HS-5 (cell line): ENCODE results near the gene NCKAP5.

Experiments used
- DNase-seq: peaks from one replicate; pipeline ENCODE4 v3.0.0-alpha.2; 2012; ENCODE audit warnings: low read depth

The NCKAP5 gene

DNA sequence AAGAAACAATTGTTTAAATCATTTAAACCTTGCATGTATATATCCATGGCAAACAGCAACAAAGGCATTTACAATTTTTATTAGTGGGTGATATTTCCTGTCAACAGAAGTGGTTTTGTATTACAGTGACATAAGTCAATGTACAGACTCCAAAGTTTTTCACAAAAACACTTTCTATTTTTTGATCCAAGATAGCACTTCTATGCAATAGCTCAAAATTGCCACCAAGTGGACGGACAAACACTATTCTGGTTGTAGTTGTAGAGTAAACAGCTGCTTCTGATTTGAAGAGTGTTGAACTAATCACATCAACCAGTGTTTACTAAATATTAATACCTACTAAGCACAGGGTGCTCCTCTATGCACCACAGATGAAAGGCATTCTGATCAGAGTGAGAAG lies 421.4 kb downstream of the NCKAP5 start:
- DNase-seq = no peak

DNA sequence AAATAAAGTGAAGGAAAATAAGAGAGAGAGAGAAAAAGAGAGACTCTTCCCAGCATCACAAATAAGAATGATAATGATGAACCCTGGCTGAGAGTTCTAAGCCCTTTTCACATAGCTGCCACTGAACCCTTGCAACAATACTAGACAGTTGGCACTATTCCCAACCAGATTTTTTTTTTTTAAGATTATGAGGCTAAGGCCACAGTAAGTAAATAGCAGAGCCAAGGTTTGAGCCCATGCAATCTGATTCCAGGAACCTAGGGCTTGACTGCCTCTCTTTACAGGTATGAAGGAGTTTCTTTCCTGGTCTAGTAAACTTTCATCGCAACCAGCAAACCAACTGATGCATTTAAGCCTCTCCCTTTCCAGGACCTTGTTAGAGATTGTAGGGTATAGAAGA lies 424.6 kb downstream of the NCKAP5 start:
- no peak for DNase-seq

DNA sequence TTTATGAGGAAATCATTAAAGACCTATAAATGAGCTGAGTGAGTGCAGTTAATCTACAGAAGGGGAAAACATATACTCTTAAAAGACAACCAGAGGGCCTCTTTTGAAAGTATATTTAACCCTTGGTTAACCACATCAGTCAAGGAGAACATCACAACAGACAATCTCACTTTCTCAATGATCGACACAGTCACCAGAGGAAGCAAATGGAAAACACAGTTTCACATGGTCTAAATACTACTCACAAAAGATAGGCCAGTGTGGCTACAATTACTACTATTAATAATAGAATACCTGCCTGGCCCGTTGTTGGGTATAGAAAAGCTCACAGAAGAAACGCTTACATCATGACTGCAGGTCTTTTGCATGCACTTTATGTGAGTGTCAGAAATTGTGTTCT lies 426.2 kb downstream of the NCKAP5 start:
- DNase-seq = no peak

DNA sequence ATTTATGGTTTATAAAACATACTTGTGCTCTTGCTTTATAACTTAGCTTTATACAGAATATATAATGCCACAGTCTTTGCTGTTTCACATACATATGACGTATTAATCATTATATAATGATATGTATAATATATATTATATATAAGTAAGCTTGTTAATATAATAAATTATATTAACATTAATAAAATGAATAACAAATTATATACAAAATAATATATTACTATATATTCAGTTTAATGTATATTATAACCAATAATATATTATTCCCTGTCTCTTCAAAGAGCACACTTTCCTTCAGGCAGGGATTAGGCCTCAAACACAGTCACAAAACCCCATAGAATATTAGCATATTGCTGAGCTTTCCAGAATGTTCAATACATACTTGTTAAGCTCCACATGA lies 427.6 kb downstream of the NCKAP5 start:
- DNase-seq = no peak

DNA sequence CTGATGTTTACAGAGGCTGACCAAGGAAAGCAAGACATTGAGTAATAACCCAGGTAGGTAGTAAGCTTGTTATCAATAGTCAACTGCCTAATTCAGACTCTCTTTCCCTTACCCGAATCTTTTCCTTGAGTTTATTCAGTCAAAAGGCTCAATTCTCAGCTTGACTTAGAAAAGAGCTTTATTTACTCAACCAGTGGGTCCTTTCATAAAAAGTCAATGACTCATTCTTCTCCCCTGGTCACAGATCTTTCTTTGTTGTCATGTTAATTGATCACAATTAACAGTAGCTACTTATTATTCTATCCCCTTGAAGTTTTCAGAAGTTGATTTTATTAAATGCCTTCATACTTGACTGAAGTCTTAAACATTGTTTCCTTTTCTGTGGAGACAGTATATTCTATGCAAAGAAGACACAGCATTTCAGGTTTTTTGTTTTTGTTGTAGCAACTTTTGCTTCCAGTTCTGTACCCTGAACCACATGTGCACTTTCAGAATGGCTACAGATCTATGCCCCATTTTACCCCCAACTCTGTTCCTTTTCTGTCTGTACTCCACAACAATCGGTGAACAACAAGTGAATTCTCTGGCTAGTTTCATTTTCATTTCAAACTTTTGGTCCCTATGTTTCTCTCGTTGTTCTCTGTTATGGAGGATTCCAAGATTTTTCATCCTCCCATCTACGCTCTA lies 428.3 kb downstream of the NCKAP5 start:
- DNase-seq = no peak

DNA sequence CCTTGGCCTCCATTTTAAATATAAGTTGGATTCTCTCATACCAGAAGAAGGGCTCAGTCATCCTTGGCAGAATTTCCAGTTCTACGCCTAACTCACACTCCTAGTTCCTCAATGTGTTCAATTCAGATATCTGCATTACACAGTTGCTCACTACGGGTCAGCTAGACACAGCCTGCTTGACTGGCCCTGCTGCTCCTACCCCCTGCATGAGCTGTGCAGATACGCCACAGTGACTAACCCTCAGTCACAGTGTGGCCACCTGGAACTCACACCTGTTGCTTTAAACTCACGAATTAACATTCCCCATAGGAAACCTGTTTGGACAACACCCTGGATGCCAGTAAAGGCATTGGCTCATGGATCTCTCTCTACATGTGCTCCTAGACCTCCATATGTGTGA lies 429.6 kb downstream of the NCKAP5 start:
- DNase-seq = no peak

DNA sequence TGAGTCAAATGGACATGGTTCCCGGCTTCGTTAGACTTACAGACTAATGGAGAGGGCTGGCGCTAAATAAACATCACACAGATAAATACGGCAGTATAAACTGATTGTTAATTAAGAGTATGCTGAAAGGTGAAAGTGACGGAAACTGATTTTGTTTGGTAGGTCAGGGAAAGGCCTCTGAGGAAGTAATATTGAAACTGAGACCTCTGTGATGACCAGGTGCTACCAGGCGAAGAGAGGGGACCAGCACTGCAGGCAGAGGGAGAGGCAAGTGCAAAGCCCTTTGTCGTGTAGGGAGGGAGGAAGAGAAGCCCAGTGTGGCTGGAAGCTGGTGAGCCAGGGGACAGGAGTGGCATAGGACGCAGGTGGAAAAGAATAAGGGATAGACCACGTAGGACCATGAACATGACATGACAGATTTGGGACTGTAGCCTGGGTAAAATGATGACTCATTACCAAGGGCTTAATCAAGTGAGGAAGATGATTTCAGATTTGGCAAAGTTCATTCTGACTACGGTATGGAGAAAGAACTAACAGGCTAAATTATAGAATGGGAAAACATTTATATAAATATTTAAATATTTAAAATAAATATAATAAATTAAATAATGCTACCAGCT lies 433.1 kb downstream of the NCKAP5 start:
- DNase-seq = no peak

DNA sequence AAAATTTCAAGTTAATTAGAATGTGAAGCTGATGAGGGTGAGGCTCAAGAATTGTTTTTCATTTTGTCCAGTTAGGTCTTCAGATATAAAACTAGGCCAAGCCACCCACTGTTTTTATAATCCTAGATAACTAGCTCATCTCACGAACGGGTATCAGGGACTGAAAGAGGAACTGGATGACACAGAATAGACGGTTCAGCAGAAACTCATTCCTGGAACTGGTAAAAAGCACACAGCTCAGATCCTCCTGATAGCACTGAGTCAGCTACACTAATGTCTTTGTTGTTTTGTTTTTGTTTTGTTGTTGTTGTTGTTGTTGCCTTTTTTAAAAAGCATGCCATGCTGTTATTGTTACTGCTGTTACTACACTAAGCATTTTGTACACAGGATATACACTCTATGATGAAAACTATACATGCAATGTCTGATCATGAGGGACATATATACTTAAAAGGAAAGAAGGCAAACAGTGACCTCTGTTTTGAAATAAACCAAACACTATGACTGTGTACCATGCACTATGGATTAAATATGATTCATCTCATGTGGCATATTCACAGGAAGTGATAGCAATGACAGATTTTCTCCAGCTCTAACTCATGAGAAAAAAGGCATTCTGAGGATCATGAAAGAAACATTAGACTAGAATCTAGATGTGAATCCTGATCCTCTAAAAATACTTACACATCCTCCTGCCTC lies 437.6 kb downstream of the NCKAP5 start:
- DNase-seq = peak; percentile 33

DNA sequence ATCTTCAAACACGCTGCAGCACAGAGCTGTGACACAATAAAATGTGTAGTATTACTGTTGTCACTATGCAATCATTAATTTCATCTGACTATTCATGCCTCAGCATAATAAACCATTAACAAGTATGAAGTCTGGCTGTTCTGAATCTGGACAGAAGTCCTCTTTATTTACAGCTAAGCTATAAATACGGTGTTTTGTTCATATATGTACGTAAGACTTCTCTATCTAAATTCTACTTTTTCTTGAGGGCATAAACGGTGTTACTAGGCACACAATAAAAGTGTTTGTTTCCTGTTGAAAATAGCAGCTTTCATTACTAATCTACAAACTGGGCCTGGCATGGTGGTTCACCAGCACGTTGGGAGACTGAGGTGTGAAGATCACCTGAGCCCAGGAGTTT lies 443.8 kb downstream of the NCKAP5 start:
- DNase-seq = no peak

DNA sequence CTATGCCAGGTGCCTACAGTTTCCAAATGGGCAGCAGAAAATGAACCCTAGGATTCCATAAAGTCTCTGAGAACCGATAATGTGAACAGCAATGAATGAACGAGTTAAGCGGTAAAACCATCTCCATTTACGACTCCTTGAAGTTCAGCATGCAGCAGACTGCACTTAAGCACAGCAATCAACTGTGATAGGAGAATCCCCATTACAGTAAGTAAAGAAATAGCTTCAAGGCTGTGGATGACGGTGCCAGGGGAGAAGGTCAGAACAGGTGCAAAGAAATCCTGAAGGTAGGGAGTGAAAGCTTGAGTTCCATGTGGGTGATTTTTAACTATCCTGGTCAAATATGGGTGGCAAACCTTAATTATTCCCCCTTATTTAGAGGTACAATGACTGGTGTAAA lies 444.4 kb downstream of the NCKAP5 start:
- DNase-seq = no peak

DNA sequence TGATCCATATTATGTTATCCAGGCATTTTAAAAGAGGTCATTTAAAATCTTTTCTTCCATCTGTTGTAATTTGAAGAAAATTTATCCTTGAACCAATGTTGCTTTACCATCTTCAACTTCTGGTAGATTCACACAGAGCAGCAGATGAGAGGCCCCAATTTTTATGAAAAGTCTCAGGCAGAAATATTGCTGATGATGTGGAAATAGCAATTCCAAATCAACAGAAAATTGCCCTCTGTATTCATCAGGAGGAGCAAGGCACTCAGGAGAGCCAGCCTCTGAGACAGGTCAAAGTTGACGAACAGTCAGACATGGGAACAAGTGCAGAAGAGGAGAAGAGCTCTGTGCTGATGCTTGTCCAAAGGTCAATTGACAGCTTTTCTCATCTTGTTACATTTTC lies 444.9 kb downstream of the NCKAP5 start:
- no peak for DNase-seq

DNA sequence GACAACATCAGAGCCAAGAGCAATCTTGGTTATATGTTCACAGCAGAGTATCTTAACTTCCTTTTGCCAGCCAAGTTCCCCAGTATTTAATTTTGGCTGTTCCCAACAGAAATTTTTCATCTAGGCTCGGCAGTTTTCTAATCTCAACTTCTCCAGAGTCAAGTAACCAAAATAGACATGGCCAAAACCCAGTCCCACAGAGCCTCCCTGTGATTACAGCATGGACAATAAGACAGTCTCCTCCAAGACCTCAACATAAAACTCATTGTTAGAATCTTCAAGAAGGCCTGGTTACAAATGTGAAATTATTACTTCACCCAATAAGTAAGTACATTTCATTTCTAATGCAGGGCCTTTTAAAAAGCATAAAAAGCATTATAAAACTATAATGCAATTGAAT lies 445.7 kb downstream of the NCKAP5 start:
- no peak for DNase-seq

DNA sequence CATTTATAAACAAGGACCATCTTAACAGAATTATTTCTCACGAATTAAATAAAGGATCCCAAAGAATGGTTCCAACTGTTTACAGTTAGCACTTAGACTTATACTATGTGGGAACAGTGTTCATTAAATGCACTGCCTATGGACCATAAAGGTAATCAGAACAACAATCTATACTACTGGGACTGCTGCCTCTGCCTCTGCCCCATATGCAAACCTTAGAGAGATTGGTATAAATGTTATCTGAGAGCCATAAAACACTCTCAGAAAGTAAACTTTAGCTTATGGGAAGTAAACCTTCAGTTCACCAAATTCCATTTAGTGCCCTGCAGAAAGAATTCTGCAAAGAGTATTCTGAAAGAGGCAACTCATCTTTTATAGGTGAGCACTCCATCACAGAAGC lies 448.0 kb downstream of the NCKAP5 start:
- DNase-seq = no peak

DNA sequence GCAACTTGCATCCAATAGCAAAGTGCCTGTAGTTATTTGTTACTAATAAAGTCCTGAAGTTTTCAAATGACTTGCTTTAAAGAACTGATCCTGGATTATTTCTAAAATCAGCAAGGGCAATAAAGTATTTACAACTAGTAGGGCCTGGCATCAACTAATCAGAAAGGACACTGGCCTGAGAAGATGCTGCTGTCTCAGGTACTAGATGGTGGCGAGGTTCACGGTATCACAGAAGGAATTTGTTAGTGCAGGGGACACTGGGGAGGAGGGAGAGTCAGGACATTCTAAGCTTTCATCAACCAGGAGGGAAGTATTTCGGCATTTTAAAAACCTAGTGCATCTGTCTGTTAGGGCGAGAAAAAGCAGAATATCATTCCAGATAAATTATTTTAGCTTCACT lies 458.1 kb downstream of the NCKAP5 start:
- DNase-seq = no peak

DNA sequence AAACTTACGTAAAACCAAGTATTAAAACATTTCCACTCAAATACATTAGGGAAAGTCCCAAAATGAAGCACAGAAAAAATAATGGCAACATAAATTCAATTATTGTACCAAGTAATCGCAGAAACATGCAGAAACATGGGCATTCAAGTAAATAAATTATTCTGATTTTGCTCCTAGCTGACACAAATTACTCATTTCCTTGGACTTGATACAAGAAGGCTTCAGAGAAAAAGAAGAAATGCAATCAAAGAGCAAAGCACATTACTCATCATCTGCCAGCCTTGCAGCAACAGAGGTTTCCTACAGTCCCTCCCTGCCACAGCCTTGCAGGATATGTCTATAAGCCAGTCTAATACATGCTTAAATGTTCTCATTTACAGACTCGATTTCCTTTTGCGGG lies 458.5 kb downstream of the NCKAP5 start:
- peak; percentile 73 for DNase-seq

DNA sequence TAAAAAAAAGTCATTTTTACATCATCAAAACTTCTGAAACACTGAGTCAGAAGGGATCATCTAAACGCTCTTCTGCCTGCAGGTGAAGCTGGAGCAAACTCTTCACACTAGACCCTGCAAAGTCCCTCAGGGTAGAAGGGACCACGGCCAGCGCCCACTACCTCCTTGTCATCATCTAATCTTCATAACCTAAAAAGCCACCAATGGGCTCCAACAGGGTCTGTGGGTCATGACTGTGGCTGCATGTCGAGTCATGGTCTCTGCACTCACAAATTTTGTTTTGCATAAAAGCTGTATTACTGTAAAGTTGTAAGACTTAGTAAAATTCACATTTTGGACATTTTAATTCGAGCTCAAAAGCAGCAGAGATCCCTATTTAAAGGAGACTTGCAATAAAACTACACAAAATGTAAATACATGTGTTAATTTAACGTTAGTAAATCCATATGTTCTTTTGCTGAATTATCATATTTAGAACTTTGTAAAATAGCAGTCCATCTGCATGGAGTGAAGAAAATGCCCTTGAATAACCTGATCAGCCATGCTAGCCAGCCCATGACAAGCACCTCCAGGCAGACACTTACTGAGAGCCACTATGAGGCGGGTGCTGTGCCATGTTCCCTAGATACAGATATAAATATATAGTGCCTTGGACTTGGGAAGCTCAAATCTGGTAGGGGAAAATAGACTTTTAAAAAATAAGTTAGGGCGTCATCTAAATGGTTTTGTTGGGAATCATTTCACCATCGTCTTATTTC lies 461.0 kb downstream of the NCKAP5 start:
- no peak for DNase-seq

DNA sequence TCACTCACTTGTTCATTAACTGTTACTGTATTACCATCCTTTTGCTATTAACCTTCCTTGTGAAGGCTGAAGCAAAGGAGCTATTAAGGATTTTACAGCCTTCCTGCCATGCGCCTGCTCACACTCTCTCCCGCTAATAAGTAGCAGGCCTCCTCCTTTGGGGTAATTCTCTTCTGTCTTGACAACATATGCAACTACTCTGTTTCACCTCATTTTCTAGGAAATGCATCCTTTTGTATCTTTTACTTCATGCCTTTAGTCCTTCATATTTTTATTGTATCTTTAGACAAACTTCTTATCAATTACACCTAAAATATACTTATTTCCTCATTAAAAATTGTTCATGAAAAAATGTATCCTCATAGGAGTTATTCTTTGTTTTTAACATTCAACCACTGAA lies 463.4 kb downstream of the NCKAP5 start:
- no peak for DNase-seq

DNA sequence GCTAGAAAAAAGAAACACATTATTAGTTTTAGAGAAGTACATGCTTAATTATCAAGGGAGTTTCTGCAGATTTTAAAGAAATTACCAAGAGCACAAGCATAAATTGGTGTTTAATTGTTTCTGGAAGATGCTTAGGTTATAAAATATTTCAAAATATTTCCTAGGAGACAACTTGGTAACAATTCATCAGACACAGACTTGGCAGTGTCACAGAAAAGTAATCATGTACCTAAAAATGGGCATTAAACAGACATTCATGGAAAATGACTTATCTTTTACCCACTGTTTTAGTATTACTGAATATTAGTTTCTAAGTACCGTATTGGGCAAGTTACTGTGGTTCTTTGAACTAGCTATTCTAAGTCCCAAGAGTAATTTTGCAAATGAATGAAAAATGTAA lies 469.5 kb downstream of the NCKAP5 start:
- DNase-seq = no peak

DNA sequence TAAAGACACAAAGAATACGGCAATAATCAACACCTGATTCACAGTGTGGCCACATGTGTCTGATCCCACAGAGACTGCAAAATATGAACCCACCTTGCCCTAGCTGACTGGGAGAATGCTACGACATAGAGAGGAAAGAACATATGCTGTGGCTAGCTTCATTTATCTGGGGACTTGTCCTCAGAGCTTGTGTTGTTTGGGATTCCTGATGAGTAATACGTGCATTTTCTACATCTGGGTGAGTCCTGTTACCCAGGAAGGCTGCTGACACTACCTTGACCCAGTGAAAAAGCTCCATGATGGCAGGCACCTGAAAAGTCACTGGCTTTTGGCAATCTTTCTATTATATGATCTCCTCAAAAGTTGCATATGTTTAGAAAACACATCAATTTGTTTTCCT lies 470.6 kb downstream of the NCKAP5 start:
- DNase-seq = no peak

DNA sequence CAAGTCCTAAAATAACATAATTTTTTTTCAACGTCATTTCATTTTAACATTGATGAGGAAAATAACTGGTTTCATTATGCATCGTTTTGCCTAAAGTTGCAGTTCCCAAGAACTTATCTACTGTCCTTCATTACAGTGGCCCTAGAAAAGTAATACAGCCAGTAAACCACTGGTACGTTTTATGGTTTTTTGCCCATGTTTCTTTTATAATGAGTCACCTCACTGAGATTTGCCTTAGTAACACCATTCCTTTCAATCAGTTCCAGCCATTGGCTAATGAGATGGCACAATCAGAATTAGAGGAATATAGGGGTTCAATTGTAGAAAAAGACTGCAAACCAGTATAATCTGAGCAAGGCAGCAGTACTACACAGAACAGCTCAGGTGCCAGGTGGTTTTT lies 475.7 kb downstream of the NCKAP5 start:
- DNase-seq = no peak

DNA sequence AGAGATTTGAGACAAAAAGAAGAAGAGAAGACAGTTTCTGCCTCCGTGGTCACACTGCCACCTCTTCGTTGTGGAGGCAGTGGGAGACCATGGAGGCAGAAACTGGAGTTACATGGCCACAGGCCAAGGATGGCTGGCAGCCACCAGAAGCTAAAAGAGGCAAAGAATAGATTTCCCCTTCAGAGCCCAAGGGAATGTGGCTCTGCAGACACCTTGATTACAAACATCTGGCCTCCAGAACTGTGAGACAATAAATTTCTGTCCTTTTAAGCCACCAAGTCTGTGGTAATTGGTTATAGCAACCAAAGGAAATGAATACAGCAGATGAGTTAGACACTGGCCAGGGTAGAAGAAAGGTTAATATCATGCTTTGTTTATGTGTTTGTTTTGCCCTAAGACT lies 477.9 kb downstream of the NCKAP5 start:
- no peak for DNase-seq

DNA sequence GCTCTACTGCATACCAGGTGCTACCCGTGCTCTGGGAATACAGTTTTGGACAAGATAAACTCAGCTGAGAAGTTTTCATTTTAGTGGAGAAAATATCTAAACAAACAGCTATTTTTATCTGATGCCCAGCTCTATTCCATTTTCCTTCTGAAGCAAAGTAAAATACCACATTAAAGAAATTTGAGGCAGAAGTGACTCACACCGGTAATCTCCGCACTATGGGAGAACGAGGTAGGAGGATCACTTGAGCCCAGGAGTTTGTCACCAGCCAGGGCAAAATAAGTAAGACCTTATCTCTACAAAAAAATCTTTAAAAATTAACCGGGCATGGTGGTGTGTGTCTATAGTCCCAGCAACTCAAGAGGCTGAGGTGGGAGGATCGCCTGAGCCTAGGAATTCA lies 482.1 kb downstream of the NCKAP5 start:
- no peak for DNase-seq

DNA sequence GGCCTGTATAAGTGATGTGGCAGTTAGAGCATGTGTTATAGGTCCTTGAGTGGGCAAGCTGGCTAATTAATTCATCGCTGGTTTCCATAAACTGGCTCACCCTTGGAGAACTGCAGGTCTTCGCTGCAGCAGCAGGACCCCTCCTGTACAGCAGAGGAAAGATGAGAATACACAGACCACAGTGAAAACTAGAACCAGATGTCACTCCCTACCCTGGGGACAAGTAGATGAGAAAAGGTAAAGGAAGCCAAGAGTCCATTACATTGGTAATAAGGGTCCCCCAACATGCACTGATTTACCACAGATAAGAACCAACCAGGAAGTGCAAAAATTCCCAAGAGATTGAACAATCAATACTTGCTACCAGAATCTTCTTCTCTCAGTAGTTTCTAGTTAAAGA lies 482.6 kb downstream of the NCKAP5 start:
- DNase-seq = no peak
